Activated CD4-positive, alpha-beta T cell treated with anti-CD3 and anti-CD28 coated beads, Interleukin-2, amount 50 U/mL, for 24 hours (primary cell): Measurements from ENCODE around the gene MYO3A.
"Not testable (repeated sequence)": the region's sequence is repeated elsewhere in the genome, so short reads cannot be mapped to it uniquely, and the experiment has no call there.

Source experiments
- DNase-seq, 2 donors: peaks; one replicate each; pipeline ENCODE4 v3.0.0-alpha.2; 2020; ENCODE audit warnings: low read depth in 1 of 2, low spot score in 1 of 2

Gene MYO3A

DNA sequence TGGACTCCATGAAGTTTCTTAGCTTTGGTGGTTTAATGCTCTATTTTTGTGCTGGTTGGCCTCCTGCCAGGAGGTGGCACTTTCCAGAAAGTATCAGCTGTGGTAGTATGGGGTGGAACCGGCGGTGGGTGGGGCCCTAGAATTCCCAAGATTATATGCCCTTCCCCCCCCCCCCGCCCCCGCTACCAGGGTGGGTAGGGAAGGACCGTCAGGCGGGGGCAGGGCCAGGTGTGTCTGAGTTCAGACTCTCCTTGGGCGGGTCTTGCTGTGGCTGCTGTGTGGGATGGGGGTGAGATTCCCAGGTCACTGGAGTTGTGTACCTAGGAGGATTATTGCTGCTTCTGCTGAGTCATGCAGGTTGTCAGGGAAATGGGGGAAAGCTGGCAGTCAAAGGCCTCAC is 146.9 kb downstream of the MYO3A start:
- DNase-seq = not testable (repeated sequence)

DNA sequence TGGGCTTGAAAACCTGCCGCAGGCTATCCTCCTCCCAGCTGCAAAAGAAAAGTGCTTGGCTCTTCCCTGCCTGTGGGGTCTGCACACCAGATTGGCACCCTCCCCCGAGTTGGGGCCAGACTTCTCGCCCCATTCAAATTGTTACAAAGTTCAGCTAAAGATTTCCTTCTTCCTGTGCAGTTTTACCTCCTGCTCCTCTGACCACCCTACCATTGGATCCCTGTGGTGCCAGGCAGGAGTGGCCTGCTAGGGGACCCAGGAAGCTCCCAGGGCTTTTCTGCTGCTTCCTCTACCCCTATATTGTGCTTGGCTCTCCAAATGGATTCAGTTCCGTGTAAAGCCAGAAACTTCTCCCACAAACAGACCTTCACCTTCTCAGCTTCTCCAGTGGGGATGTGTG is 147.4 kb downstream of the MYO3A start:
- no peak for DNase-seq

DNA sequence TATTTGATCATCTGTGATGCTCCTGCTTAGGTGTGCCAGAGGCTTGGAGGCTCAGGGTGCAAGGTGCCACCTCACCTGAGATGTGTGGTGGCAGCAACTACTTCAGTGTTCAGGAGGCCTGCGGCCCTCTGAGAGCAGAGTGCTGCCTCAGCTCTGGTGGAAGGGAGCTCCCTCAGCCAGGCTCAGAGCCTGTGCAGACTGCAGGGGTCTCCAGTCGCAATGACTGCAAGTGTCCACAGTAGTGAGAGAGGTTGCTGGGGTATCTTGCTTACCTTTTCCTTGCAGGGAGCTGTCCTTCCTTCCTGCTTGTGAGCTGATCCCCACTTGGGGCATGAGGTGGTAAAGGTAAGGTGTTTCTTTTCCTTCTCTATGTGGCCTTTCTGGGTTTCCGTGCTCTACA is 151.5 kb downstream of the MYO3A start:
- no peak for DNase-seq

DNA sequence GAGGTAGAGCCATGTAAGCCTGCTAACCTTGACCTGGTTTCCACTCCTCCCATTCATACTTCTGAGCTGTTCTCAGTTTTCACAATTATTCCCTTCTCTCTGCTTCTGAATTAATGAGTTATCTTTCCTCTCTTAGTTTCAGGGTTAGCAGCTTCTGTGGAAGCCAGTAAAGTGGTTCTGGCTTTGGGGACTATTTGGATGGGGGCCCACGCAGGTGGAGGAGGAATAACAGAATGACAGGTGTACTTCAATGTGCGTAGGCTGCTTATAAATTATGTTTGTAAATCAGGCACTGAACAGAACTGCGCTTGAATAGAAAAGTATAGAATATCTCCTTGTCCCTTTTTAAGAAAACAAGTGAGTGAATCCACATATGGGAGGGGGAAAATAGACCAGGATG is 153.6 kb downstream of the MYO3A start:
- DNase-seq = no peak

DNA sequence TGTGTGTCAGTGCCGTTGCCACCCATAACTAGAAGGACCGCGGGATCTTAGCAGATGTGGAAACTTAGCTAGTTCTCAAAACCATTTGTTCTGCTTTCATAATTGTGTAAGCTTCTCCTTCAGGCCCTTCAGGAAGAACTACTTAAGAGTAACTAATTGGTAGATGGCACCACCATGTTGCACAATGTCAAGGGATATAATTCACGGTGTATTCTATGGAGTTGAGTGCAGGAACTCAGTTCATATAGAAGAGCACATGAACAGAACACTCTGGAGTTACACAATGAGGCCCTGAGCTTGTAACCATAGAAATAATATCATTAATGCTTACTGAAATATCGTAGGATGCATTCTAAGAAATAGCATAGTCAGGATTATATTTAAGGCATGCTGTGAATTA is 156.0 kb downstream of the MYO3A start:
- no peak for DNase-seq

DNA sequence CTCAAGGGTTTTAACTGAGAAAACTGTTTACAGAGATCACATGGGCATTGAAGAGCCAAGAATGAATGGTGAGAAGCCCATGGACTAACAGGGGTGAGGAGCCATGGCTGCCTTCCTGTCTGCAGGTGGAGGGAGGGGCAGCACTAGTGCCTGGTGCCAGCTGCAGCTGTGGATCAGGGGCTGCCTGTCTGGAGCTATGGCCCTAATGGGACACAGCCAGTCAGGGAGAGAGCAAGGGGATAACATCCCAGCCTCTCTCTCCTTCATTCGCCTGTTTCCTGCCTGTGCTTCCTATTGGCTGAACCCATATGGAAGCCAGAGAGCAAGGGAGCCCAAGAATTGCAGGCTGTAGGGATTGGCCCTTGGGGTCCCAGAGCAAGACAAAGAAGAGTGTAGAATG is 156.7 kb downstream of the MYO3A start:
- DNase-seq = no peak

DNA sequence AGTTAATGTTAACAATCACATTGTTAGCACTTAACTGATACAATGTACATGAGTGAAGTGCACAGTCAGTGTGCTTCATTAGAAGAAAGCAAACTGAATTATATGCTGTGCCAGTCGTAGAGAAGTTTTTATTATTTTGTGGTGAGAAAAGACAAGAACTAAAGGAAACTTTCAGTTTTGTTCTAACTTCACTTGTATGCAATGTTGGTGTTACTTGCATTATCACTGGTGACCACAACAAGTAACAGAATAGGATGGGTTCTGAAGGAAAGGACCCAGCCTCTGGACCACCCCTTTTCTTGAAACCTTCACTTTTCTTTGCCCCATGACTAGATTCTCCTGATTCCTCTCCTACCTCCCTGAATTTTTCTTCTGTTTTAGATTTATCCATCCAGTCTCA is 159.2 kb downstream of the MYO3A start:
- no peak for DNase-seq

DNA sequence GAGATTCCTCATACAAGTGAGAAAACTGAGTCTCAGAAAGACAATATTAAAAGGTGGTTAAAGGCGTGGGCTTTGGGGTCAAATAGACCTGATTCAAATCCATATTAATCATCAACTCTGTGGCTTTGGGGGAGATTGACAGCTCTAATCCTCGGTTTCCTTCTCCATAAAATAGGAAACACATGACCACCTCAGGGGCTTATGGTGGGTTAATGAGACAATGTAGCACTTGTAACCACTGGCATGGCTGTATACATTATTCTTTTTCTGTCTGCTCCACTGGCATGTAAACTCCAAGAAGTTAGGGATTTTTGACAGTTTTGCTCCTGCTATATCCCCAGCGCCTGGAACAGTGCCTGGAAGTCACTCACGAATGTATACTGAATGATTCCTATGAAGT is 161.8 kb downstream of the MYO3A start:
- DNase-seq = no peak

DNA sequence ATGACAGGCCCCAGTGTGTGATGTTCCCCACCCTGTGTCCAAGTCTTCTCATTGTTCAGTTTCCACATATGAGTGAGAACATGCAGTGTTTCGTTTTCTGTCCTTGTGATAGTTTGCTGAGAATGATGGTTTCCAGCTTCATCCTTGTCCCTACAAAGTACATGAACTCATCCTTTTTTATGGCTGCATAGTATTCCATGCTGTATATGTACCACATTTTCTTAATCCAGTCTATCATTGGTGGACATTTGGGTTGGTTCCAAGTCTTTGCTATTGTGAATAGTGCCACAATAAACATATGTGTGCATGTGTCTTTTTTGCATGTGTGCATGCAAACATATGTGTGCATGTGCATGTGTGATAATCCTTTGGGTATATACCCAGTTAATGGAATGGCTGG is 163.5 kb downstream of the MYO3A start:
- not testable (repeated sequence) for DNase-seq

DNA sequence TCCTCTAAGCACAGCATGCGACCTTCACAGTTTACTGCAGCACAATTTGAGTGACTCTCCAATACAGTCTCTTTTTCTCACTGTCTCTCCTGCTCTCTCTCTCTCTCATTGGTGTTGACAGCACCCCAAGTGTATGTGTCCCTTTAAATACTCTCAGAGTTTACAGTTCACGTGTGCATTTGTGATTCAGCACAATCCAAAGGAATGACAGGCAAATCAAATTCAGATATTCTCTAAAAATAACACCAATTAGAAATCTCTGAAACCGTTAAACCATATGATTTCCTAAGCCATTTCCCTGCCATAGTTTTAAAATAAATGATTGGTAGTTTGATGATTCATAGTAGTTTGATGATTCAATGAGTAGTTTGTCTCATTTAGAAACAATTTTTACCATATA is 178.5 kb downstream of the MYO3A start:
- DNase-seq = no peak

DNA sequence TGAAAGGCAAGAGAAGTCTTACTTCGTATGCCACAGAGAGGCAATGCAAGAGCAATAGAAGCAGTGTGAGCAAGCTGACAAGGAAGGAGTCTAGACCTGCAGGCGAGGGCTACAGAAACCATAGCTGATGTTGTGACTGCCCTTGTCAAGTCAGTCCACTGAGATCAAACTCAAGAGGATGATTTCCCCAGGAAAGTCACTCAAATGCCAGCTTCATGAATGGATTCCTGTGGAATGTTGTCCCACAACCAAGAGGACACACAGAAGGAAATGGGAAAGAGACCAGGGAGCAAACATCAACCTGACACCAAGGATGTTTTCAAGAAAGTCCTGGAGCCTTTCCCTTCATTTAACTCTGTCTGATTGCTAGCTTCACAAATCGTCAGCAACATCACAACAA is 204.6 kb downstream of the MYO3A start:
- DNase-seq = no peak

DNA sequence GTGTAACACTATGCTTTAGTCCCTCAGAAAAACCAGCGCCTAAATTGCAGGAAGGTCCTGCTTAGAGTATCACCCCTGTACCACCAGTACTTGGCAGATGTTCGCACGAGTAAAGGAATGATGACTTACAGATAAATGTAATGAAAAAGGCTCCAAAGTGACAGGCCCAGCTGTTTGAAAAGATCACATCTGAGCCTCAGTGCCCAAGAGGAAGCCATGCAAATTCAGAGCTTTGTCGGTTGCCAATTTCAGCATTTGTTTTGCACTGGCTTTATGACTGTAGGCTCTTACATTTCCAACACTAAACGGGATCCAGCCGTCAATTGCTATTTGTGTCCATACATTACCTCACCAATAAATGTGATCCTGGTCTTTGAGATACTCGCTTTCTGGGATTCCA is 222.0 kb downstream of the MYO3A start:
- no peak for DNase-seq

DNA sequence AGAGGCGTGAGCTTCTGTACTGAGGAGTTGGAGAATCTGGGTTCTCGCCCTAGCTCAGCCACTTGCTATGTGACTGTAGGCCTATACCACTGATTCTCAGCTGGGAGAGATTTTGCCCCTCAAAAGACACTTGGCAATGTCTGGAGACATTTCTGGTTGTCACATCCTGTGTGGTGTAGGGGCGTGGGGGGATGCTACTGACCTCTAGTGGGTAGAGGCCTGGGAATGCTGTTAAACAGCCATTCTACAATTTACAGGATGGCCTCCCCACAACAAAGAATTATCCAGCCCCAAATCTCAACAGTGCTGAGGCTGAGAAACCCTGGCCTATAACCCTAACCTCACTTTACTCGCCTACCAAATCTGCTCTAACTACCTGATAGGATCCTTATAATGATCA is 223.7 kb downstream of the MYO3A start:
- DNase-seq = no peak

DNA sequence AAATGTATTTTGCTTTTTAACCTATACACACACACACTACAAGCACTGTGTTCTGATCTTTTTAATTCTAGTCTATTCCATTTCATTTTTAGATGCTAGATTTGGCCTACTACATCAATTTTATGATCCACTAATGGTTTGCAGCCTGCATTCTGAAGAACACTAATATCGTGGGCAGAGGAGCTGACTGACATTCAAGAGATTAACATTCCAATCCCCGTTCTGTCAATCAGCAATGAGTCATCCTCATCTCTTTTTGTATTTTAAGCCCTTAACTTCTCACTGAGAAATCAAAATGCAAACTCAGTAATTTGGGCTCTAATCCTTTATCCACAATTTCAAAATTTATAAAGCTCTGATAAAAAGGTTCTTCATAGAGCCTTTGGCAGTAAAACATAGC is 235.4 kb downstream of the MYO3A start:
- no peak for DNase-seq

DNA sequence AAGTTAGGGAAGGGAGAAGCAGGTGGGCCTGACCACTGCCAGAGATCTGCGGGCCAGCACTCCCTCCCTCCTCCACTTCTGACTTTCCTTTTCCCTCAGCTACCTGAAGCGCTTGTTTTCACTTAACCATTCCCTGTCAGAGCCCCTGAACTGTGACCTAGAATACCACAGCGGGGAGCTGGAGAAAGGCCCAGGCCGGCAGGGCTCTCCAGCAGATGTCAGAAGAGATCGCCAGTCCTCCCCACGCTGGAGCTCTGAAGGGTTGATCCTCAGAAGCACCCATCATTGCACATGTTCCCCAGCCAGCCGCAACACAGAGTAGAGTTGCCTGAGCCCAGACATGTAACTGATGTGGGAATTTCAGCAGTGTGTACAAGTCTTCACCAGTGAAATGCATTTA is 238.1 kb downstream of the MYO3A start:
- no peak for DNase-seq

DNA sequence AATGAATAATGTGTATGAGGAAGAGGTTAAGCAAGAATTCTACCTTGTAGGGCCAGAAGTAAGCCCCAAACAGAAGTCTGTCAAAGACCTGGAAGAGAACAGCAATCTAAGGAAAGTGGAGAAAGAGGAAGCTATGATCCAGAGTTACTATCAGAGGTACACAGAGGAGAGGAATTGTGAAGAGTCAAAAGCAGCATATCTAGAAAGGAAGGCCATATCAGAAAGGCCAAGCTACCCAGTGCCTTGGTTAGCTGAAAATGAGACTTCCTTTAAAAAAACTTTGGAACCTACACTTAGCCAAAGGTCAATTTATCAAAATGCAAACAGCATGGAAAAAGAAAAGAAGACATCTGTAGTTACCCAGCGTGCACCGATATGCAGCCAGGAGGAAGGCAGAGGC is 239.8 kb downstream of the MYO3A start:
- no peak for DNase-seq

DNA sequence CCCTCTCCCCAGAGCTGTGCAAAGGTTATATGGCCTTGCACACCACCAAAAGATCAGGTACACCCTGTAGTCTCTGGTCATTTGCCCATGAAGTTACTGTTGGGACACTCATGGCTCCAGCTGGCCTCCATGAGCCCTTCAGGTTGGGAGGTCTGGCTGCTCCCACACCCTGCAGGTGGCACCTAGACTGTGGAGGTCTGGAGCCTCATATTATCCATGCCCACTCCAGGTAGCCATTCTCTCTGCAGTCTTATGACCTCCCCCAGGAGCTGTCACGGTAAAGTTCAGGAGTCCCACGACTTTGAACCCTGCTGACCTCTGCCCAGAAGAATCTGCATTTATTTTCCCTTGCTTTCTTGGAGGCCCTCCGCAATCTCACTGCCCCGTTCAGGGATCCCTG is 243.3 kb downstream of the MYO3A start:
- DNase-seq = no peak

DNA sequence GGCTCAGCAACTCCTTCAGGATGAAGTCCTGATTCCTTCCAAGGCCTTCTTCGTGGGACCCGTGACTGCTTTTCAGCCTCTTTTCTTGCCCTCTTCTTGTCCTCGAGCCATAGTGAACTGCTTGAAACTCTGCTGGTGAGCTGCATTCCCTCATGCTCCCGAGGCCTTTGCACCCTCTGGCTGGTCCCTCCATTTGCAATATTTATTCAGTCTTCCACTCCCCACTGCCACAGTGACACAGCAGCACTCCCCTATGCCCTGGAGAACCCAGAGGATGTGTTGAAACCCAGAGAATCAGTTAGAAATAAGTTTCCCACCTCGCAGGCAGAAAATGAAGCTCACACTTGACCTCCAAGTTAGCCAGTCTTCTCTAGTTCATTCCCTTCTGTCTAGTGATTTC is 260.2 kb downstream of the MYO3A start:
- no peak for DNase-seq

DNA sequence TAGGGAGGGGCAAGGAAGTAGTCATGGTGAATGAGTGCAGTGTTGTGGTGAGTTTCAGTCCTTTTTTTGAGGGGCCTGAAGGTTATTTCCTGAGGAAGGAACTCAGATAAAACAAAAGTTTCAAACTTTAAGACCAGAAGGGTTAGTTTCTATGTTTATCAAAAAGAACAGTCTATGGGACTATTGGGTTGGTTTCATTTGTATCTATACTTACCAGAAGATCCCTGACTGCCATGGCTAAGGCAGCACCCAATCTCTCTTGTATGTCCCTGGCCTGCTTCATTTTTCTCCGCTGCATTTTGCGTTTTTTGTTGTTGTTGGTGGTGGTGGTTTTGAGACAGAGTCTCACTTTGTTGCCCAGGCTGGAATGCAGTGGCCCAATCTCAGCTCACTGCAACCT is 263.2 kb downstream of the MYO3A start:
- no peak for DNase-seq

DNA sequence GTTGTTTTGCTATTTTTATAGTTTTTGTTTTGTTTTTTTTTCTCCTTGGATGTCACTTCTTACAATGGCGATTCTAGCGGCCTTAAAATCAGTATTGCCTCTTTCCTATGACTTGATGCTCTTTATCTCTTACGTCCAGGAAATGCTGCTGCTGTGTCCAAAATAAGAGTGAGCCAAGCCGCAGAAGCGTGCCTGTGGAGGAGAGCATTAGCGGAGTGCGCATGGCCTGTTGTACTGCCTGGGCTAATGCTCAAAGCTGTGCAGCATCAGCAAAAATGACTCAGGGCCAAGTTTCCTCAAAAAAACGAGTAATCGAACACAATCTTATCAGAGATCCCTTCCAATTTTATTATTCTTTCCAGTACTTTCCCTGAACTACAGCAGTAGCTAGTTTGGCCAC is 264.1 kb downstream of the MYO3A start:
- DNase-seq = no peak

DNA sequence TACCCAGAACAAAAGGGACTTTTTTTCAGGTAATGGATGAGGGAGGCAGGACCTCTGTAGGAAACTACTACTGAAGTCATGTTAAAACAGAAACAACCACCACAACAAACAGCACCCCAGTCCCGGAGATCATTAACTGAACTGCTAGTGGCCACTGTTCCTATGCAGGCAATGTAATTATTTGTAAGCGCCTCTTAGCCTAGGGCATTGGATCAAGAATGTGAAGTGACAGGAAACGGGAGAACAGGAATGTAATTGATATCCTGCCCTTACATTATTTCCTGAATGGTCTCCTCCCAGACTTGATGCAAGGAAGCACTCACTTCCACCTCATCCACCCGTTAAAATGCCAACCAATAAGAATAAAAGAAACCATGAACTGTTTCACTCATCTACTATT is 265.8 kb downstream of the MYO3A start:
- no peak for DNase-seq

DNA sequence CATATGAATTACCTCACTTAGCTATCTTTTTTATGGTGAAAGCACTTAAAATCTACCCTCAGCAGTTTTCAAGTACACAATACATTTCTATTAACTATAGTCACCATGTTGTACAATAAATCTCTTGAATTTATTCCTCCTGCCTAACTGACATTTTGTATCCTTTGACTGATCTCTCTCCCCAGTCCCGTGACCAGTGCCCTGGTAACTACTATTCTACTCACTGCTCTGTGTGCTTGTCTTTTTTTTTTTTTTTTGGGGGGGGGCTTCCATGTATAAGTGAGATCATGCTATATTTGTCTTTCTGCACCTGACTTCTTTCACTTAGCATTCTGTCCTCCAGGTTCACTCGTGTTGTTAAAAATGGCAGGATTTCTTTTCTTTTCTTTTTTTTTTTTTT is 271.2 kb downstream of the MYO3A start:
- DNase-seq = no peak

DNA sequence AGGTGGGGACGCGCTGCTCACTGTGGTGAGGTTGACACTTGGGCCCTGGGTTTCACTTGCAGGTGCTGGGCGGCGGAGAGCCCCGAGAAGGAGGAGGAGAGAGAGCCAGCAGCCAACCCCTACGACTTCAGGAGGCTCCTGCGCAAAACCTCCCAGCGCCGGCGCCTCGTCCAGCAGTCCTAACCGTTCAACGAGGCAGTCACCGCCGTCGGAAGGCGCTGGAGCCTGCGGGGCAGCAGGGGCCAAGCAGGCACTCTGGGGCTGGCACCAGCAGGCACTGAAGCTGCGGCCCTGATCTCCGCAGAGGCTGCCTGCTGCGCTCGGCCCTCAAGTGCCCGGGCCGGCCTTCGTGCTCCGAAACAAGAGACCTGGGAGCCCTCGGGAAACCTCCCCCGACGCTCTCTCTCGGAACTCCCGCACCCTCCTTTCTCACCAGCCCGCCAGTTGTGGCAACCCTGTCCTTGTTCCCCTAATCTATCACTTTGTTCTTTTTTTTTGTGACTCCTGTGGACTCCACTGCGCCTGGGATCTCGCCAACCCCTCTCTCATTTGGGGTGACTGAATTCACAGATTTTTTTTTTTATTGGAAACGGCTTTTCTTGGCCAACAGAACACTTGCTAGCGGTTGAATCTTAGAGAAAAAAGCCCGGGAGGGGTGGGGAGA is 277.9 kb downstream of the MYO3A start:
- DNase-seq = no peak

DNA sequence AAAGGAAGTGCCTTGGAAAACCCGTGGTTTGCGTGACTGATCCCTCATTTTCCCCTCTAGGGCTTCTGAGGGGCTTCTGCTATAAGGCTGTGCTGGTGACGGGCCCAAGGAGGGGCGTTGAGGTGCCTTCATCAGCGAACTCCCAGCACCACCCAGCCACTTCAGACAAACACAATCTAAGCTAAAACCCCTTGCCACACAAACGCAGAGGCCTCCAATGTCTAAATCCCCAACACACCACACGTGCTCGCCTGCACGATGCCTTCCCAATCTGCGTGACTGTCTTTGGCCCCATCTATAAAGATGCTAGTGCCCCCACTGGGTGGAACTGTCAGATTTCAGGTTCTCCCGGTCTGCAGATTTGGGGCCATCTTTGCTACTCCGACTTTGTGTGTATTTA is 278.5 kb downstream of the MYO3A start:
- no peak for DNase-seq
